Left hindlimb (tissue), 1 donor: ENCODE results near the gene HINT3.
"Not testable (repeated sequence)": the region's sequence is repeated elsewhere in the genome, so short reads cannot be mapped to it uniquely, and the experiment has no call there.

Source experiments
- DNase-seq: peaks from one replicate; pipeline ENCODE4 v3.0.0-alpha.2; 2018

HINT3 gene

GRCh38 chr6:125963817-125964216 is 7.2 kb downstream of the HINT3 start:
- no peak for DNase-seq

DNA sequence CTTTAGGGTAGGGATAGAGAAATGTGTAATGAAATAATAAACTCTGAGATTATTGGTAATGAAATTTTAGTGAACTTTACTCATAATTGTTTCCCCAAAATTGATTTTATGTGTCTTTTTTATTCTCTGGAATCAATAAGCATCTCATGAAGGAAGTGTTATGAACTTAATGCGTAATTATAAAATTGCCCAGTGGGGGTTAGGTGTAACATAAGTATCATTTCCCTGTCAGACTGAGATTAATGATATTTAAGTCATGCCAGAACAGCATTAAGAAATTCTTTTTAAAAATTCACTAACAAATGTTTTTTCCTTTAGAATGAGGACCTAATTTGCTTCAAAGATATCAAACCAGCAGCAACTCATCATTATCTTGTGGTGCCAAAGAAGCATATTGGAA is 10.0 kb downstream of the HINT3 start:
- DNase-seq = no peak

- no peak for DNase-seq
Observed at GRCh38 chr6:125968493-125968892, 11.9 kb downstream of the HINT3 start.

DNA sequence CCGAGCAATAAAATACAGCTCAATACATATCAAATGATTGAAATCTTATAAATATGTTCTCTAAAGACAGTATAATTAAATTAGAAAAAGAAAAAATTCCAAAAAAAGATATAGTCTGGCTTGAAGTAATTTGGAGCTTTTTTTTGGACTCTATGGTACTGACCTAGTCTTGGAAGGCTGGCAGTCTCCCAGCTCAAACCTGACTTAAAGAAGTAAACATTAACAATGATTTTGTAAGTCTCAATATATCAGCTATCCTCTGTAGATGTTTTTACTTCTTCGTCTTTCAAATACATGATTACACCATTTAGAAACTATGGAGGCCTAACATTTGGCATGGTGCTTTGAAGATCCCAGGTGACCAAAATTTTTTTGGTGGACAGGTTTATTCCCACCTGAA is 14.2 kb downstream of the HINT3 start:
- DNase-seq = no peak

GRCh38 chr6:125972478-125972877 is 15.9 kb downstream of the HINT3 start:
- not testable (repeated sequence) for DNase-seq

- no peak for DNase-seq
Observed at GRCh38 chr6:125974214-125974866, 17.8 kb downstream of the HINT3 start.

DNA sequence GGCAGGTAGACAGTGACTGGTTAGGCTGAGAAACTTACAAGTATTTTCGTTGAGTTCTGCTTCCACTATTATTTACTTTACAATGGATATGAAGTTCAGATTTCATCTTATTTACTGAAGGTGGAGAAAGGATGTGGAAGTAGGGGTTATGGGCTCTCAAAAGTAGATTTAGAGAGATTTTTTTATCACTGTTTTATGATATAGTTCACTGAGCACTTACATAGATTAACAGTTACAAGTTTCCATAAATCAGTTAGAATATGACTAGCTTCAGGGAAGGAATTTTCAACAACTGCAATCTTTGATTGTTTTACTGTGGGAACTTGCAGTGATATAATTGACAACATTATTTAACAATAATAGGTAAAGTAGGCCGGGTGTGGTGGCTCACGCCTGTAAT is 22.5 kb downstream of the HINT3 start:
- DNase-seq = no peak

DNA sequence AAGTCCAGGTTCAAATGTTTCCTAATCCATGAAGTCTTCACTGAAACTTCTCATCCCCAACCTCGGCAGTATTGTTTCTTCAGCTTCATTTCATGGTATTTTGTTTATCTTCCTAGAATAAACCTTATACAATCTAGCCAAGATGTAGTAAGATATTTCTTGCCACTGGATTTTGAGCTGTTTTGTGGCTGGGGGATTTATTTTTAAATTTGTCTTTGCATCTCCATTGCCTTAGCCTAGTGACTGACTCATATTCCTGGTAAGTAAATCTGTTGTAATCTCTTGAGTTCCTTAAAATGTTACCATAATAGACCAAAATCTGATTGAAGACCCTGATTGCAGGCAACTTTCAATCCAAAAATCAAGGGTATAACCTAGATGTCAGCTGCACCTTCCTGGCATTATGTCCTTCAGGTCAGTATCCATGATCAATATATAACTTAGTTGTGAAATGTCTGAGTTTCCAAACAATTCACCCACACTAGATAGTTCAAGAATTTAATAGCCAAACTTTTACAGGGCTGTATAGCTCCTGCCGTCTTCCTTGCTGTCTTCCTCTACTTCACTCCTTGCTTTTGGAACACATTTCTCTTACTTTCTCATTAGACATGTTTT is 25.1 kb downstream of the HINT3 start:
- DNase-seq = no peak

GRCh38 chr6:125983246-125983945 is 26.8 kb downstream of the HINT3 start:
- DNase-seq = no peak

- no peak for DNase-seq
Observed at GRCh38 chr6:125984311-125984710, 27.7 kb downstream of the HINT3 start.

- no peak for DNase-seq
Observed at GRCh38 chr6:125985522-125985921, 29.0 kb downstream of the HINT3 start.

DNA sequence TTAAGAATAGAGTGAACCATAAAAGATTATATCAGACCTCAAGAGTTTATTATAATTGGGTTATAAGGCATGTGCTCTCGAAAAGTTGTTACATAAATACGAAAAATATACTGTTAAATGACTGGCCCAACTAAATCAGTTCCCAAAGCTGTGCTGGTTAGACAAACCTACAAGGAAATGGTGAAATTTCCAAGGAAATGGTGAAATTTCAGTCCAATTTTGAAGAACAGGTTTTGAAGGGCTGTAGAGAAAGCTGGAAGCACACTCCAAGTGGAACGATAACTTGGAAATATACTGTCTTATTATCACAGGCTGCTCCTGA is 29.4 kb downstream of the HINT3 start:
- DNase-seq = no peak

GRCh38 chr6:125986301-125987025 is 29.9 kb downstream of the HINT3 start, which contains the start of gene TRMT11:
TRMT11 (plus strand) TSS chr6:125986540; CDS start chr6:125986551, 11 bp downstream.
- peak; percentile 91 for DNase-seq

- no peak for DNase-seq
Observed at GRCh38 chr6:125987026-125987617, 30.6 kb downstream of the HINT3 start.

GRCh38 chr6:125988280-125988679 is 31.7 kb downstream of the HINT3 start:
- DNase-seq = no peak

DNA sequence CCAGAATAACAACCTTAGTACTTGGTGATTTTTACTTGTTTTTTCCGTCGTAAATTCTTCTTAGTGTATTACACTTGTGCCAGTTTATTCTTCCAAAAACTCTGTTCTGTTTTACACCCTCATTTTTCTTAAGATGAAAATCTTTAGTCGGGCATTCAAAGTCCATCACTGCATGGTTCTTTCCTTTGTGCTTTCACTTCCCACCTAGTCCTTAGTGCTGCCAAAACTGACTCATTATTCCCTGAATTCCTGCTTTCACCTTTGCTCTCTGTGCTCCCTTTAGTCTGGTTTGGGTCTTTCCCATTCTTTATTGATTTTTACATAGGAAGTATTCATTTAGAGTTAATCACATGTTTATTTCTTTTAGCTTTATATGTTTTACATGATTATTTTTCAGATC is 33.1 kb downstream of the HINT3 start:
- DNase-seq = no peak

DNA sequence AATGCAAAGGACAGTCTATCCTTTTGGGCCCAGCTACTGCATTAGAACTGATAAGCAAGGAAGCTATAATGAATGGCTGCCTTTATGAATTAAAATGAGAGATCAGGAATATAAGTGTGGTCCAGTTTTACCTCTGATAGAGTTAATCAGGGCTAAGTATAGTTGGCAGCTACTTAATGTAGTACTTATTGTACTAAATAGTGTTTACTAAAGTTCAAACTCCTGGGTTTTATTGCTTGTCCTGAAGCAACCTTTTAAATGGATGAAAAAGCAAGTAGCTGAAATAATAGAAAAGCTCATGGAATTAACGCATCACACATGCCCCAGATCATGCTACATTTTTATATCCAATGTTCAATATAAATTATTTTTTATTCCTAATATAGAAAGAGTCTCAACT is 35.1 kb downstream of the HINT3 start:
- DNase-seq = no peak

DNA sequence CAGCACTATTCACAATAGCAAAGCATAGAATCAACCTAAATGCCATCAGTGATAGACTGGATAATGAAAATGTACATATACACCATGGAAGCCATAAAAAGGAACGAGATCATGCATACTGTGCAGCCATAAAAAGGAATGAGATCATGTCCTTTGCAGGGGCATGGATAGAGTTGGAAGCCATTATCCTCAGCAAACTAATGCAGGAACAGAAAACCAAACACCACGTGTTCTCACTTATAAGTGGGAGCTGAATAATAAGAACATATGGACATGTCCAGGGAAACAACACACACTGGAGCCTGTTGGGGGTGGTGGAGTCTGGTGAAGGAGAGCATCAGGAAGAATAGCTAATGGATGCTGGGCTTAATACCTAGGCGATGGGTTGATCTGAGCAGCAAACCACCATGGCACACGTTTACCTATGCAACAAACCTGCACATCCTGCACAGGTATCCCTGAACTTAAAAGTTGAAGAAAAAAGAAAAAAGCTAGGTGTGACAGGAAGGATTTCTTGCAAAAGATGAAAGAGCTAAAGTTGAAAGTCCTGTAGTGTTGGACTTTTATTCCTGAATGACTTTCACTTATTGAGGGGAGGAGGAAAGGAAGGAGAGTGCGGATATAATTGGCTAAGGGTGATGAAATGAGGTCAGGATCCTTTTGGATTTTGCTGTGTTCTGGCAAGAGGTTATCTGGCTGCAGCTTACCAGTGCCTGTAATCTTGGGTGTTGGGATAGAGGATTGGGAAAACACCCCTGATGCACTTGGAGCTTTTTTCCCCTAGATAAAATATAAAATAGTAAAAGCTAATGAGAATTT is 38.3 kb downstream of the HINT3 start:
- no peak for DNase-seq

DNA sequence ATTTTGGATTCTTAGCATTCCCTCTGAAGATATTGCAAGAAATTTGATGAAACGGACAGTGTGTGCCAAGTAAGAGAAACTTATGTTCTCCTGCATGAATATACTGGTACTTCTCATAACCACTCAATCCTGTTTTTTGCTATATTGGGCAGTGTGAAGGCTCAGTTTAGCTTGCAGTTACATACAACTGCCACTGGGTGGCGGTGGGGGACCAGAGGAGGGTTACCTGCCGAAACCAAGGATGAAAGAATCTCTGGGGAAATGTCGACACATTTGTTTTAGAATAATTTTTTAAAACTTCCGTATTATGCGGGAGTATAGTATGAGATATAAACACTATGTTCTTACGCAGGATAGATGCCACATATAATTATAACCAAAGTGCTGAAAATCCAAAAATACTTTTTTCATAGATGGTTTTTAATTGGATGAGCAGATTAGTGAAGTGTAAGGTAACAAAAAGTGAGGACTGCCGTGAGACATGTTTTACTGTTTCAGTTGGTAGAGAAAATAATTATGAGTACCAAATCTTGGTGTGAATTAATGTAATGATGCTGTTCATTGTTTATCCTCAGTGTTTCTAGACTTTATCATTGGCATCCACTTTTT is 39.5 kb downstream of the HINT3 start:
- DNase-seq = peak; percentile 53

DNA sequence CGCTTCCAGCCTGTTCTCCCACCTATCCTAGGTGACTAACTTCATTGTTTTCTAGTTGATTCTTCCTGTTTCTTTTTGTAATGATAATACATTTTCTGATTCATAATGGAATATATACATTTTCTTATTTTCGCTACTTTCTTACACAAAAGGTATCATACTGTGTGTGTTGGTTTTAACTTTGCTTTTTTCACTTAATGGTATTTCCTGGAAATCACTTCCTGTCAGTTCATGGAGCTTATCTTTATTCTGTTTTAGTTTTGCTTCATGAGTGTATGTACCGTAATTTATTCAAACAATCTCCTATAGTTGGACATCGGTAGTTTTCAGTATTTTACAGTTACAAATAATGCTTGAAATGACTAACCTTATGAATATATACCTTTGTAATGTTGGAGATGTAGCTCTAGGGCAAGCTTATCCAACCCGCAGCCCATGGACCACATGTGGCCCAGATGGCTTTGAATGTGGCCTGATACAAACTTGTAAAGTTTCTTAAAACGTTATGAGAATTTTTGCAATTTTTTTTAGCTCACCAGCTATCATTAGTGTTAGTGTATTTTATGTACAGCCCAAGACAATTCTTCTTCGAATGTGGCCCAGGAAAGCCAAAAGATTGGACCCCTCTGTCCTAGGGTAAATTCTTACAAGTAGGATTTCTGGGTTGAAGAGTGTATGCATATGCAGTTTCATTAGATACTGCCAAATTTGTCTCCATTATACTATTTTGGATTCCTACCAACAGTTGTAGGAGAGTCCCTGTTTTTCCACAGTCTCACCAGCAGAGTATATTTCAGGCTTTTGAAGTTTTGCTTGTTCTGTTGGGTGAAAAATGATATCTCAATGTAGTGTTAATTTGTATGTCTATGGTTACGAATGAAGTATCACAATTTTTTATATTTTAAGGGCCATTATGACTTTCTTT is 46.4 kb downstream of the HINT3 start:
- no peak for DNase-seq

- DNase-seq = no peak
Observed at GRCh38 chr6:126007800-126008199, 51.2 kb downstream of the HINT3 start.
